Left renal pelvis (tissue), 4 donors: ENCODE measurements around the gene PTPN6. TPM values are rescaled to one million over a fixed set of nuclear protein-coding genes. Genes with fewer than 3 reads are reported as not detected.
"Not testable (repeated sequence)": the region's sequence is repeated elsewhere in the genome, so short reads cannot be mapped to it uniquely, and the experiment has no call there.

Experiments
- DNase-seq, 4 donors: peaks; one replicate each; pipeline ENCODE4 v3.0.0-alpha.2; 2013; ENCODE audit warnings: low read depth in 4 of 4, low spot score in 3 of 4
- polyA plus RNA-seq, 4 donors: library from polyadenylated mRNA; unstranded; fragments of 120-200 nt; gene quantifications; one replicate each; pipeline ENCODE4 v1.2.1, GENCODE V29; 2013; ENCODE audit not compliant: insufficient read length in 4 of 4

Gene PTPN6
- 10 to 100 TPM; 10.3 to 26.7 (median 18.8) TPM for polyA plus RNA-seq

GRCh38 chr12:6950811-6951540, at the start of gene PTPN6:
Gene PTPN6, plus strand, starts transcription at chr12:6951356. Its CDS starts 157 bp downstream, at chr12:6951513.
- no peak for DNase-seq

GRCh38 chr12:6902448-6902847, 48.7 kb upstream of the PTPN6 start:
- DNase-seq: no peak

GRCh38 chr12:6903722-6904121, 47.4 kb upstream of the PTPN6 start:
- DNase-seq: no peak

GRCh38 chr12:6904280-6905276, 46.6 kb upstream of the PTPN6 start, which contains the start of gene LRRC23:
Gene LRRC23, plus strand, starts transcription at chr12:6904822. Its CDS starts 812 bp downstream, at chr12:6905634.
- peak; percentile 90 to 94 (median 94) for DNase-seq

GRCh38 chr12:6905414-6906040, 45.6 kb upstream of the PTPN6 start:
- DNase-seq: no peak

- DNase-seq: not testable (repeated sequence)
These were observed 43.0 kb upstream of the PTPN6 start for GRCh38 chr12:6908141-6908540.

GRCh38 chr12:6909421-6910145, 41.6 kb upstream of the PTPN6 start:
- DNase-seq: no peak

GRCh38 chr12:6912164-6912935, 38.8 kb upstream of the PTPN6 start:
- DNase-seq: no peak

- DNase-seq: no peak
These were observed 36.8 kb upstream of the PTPN6 start, which contains the start of gene ENO2 for GRCh38 chr12:6914246-6914946. Gene ENO2, plus strand, starts transcription at chr12:6914580. Its CDS starts 1,253 bp downstream, at chr12:6915833.

- no peak for DNase-seq
These were observed 36.0 kb upstream of the PTPN6 start for GRCh38 chr12:6914947-6915788.

- DNase-seq: no peak
These were observed 35.3 kb upstream of the PTPN6 start for GRCh38 chr12:6915789-6916285.

- no peak for DNase-seq
These were observed 34.5 kb upstream of the PTPN6 start for GRCh38 chr12:6916426-6917200.

- no peak for DNase-seq
These were observed 33.5 kb upstream of the PTPN6 start for GRCh38 chr12:6917491-6918231.

GRCh38 chr12:6919588-6919987, 31.6 kb upstream of the PTPN6 start:
- no peak for DNase-seq

GRCh38 chr12:6921539-6921938, 29.6 kb upstream of the PTPN6 start:
- DNase-seq: no peak
